NOMO-1 (cell line): ENCODE results near the gene HABP4.
"Not testable (repeated sequence)": the region's sequence is repeated elsewhere in the genome, so short reads cannot be mapped to it uniquely, and the experiment has no call there.

Experiments used
- DNase-seq, 2 experiments: peaks; one replicate each; lab custom pipeline; 2025; ENCODE audit not compliant: unreplicated experiment in 2 of 2; lab: John Stamatoyannopoulos, UW

HABP4 gene

DNA sequence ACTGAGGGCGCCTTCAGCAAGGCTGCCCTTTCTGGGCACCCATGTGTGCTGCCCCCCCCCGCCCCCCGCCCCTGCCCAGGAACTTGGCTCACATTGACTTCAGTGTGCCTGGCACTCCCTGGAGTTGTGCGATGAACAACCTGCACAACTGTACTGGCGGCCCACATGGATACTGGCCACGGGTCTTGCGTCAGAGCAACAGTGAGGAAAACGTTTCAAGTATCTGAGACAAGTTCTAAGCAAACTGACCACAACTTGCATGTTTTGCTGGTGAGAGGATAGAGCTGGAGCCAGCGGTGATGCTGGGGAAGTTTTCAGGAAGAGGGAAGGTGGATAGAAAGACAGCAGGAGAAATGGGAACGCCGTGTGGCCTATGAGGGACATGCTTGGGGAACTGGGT is 45.4 kb downstream of the HABP4 start:
- no peak for DNase-seq

- DNase-seq = no peak
Observed at GRCh38 chr9:96496368-96497116, 46.6 kb downstream of the HABP4 start.

DNA sequence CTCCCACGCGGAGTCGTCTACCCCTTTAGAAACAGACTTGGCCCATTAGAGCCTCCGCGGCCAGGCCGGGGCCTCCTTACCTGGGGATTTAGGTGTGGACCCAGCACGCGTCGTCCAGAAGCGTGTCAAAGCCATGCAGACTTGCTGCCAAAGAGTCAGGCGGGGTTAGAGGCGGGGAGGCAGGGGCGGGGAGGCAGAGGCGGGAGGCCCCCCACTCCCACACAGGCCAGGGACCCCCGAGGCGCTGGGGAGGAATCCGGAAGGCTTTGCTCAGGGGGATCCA is 47.1 kb downstream of the HABP4 start:
- DNase-seq = no peak

DNA sequence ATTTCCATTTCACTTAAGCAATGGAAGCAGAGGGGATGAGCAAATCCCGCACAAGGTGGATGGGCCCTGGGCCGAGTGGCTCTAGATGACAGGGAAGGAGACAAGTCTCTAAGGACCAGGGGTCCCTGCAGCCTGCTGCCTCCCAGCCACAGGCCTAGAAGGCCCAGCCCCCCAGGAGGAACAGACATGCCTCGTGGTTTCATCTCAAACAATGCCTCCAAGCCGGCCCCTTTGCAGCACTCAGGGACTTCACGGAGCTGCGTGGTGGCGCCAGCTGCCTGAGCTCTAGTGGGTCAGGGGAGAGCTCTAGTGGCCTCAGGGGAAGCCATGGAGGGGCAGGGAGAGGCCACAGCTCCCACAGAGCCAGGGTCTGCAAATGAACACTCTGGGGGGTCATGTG is 48.8 kb downstream of the HABP4 start:
- no peak for DNase-seq

GRCh38 chr9:96499257-96499656 is 49.3 kb downstream of the HABP4 start:
- DNase-seq = no peak

- no peak for DNase-seq
Observed at GRCh38 chr9:96500696-96501632, 51.0 kb downstream of the HABP4 start.

GRCh38 chr9:96501633-96502538 is 51.9 kb downstream of the HABP4 start:
- no peak for DNase-seq

DNA sequence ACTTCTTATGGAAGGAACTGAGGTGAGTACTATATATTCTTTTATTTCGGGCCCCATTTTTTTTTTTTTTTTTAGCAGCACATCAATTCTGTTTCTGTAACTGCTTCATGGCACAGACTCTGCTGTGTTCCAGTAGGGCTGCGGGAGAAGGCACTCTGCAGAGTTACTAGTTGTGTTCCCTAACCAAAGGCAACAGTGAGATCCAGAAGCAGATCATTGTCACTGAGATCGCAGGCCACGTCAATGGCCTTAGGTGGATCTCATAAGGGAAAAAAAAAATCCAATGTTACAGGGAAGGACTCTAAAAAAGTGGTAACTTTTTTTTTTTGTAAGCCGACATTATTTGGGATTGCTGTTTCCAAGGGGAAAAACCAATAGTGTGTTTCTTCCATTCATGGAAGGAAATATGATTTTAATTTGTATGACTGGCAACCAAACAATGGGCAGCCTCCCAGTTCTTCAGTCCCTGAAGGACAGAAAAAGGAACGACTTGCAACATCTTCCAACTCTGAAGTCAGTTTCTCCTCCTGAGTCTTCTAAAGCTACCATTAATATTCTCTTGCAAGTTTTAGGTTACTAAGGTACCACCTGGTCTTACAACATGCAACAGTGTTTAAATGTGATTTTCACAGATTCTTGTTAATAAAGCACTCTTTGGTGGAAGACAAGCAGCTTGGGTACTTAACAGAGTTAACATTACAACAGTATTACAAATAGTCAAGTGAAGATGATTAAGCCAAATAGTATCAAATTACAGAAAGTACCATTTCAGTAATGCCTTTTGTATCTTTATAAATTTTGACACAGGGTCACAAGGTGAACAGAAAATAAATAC is 52.8 kb downstream of the HABP4 start:
- no peak for DNase-seq

DNA sequence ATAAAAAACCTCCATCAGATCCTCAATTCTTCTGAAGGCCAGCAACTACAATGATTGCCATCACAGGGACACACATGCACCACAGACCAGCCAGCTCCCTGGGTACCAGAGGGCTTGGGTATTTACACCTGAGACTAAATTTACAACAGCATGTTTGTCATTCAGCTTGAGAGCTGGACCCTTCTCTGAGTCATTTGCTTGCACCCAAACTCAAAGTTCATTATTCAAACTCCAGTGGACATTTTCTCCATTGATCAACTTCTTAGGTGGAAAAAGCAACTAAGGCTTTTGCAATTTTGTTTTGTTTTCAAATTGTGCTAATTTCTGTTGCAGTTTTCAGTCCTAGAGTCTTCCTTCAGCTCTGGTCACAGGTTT is 53.4 kb downstream of the HABP4 start:
- DNase-seq = not testable (repeated sequence)

- DNase-seq = no peak
Observed at GRCh38 chr9:96503918-96504317, 53.9 kb downstream of the HABP4 start.

DNA sequence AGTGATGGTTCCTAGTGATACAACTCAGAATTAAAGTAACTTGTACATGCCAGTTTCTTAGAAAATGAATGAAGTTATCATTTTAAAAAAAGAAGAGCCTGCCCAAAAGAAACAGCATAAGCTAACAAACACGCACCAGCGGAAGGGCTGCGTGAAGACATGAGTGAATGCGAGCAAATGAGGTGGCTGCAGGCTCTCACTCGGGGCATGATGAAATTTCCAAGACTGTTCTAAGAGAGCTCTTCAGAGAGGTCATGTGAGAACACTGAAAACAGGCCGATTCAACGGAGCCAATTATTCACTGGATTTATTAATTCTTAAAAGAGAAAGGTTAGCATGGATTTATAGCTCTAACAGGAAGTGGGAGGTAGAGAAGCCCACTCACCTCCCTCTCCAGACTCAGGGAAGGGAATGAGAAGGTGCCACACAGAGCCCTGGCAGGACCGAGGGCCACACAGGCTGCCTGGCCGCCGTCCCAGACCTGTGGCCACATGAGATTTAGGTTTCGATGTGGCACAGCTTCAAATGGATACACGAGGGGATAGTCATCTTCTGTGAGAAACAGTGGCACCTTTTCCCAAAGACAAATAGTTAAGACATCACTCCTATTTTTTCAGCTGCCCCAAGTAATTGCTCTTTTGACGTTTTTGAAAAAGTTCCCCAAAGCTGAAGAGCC is 55.5 kb downstream of the HABP4 start:
- no peak for DNase-seq

DNA sequence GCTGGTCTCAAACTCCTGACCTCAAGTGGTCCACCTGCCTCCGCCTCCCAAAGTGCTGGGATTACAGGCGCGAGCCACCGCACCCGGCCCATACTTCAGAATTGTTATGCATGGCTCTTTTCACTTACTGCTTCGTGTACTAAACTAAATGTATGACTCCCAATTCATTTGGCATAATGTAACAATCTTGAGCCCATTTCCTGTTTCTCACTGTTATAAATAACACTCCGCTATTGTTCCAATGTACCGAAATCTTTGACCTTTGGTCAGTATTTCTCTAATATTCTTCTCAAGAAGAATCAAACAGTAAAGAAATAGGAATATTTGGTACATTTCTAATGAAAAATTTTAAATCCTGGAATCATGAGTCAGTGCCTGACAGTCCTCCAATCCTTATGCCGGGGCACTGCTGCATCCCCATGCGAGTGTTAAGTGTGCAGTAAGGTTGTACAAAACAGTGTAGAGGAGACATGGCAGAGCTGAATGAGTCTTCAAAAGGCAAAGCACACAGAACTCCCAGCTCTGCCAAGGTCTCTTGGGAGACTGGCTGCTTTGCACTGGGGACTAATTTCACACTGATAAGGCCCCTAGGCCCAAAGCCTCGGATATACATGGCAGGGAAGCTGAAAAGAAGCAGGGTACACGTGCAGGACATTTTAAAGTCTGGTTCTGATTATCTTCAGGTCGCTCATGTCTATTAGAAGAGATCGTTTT is 58.4 kb downstream of the HABP4 start:
- DNase-seq = no peak

DNA sequence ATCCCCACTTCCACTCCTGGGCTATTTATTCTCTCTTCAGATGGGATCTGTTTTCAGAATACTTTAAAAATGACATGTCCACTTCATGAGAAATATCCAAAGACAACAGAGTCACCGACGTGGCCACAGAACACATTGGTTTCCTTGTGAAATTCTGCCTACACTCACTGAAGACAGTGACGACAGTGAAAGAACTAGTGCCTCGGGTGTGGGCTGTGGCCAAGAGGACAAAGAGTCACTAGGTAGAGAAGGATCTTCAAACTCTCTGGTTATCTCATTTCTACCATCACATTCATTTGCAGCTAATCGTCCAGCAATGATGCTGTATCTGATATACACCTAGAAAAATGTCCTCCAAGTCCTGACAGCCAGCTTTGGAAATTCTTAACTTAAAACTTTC is 59.1 kb downstream of the HABP4 start:
- no peak for DNase-seq

DNA sequence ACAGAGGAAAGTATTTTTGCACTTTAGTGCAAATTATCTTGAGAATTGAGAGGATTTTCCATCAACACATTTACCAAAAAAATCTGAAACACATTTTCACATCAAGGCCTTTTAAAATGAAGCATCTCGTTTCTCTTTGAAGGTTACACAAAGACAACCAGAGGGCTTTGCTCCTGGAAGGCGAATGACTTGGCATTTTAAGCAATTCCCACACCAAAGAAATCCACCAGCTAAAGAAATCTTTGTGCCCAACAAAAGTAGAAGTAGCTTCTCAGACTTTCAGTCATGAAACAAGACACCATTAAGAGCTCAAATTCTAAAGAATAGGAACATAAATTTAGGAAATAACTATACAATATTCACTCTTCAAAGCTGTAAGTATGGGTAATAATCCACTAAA is 59.9 kb downstream of the HABP4 start:
- DNase-seq = no peak

- no peak for DNase-seq
Observed at GRCh38 chr9:96510258-96510657, 60.3 kb downstream of the HABP4 start.

DNA sequence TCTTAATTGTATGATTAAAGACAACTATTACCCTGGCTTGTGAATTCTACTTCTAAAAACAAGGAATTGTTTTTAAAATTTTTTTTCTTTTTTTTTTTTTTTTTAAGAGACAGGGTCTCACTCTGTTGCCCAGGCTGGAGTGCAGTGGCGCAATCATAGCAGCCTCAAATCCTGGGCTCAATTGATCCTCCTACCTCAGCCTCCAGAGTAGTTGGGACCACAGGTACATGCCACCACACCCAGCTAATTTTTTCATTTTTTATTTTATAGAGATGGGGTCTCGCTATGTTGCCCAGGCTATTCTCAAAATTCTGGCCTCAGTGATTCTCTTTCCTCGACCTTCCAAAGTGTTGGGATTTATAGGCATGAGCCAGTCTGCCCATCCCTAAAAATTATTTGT is 62.3 kb downstream of the HABP4 start:
- no peak for DNase-seq

- DNase-seq = no peak
Observed at GRCh38 chr9:96513622-96514021, 63.7 kb downstream of the HABP4 start.

DNA sequence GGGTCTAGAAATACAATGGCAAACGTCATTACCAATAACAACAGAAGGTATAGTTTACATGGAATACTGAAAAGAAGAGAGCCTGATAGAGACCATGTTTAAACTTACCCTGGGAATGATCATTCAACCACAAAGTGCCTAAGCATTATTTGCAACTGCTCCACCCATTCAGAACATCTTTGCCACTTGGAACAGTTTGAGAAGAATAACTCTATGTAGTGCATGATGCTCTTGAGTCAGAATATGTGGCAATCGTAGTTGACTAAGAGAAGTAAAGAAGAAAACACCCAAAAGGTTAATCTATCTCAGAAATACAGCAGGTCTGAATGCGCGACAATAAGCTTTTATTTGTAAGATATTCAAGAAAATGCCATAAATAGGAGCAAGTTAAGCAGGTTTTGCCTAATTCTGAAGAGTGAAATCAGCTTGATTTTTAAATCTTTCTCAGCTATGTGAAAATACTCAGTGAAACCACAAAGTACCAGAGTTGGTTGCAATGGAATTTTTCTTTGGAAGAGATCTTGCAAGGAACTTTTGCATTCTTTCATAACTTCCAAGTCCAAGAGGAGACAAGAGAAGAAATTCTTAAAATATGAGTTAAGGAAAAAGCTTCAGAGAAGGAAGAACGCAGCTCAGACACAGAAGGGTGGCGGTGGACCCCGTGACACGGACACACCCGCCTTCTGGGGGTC is 64.3 kb downstream of the HABP4 start:
- DNase-seq = no peak

- DNase-seq = no peak
Observed at GRCh38 chr9:96514800-96515158, 64.8 kb downstream of the HABP4 start.
